Limb (tissue), 2 donors: ENCODE results near the gene TSR3.

Source experiments
- DNase-seq, 2 donors: peaks; one replicate each; pipeline ENCODE4 v3.0.0-alpha.2; 2016; ENCODE audit errors: extremely low spot score in 2 of 2

TSR3 gene

DNA sequence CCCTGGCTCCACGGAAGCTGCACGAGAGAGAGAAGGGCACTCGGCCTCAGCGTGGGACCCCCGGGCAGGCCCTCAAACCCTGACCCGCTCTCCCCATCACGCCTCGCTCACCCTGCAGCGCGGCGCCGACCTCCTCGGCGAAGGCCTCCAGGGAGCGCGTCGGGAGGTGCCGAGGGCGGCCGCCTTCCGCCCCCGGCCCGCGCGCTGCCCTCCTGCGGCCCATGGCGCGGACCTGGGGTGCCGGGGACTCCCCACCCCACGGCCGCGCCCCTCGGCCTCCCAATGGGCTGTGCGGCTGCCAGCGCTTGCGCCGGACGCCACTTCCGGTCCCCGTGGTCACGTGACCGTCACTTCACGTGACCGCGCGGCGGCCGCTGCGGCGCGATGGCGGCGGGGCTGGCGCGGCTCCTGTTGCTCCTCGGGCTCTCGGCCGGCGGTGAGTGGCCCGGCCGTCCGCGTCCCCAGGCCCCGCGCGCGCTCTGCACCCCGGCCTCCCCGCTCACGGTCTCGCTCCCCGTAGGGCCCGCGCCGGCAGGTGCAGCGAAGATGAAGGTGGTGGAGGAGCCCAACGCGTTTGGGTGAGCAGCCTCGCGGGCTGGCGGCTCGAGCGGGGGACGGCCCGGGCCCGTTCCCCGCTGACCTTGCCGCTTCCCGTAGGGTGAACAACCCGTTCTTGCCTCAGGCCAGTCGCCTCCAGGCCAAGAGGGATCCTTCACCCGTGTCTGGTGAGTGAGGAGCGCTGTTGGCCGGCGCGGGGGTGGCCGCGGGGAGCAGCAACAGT lies at the start of gene TSR3, which contains the start of gene GNPTG:
TSR3 (minus strand) TSS at position 297 of the 781 bp plus-strand sequence; CDS start at position 223, 74 bp downstream.
GNPTG (plus strand) TSS at position 350 of the 781 bp plus-strand sequence; CDS start at position 385, 35 bp downstream.
- DNase-seq: peak; percentile 83 to 90

GRCh38 chr16:1401061-1401757 lies 49.5 kb upstream of the TSR3 start:
- DNase-seq: no peak

DNA sequence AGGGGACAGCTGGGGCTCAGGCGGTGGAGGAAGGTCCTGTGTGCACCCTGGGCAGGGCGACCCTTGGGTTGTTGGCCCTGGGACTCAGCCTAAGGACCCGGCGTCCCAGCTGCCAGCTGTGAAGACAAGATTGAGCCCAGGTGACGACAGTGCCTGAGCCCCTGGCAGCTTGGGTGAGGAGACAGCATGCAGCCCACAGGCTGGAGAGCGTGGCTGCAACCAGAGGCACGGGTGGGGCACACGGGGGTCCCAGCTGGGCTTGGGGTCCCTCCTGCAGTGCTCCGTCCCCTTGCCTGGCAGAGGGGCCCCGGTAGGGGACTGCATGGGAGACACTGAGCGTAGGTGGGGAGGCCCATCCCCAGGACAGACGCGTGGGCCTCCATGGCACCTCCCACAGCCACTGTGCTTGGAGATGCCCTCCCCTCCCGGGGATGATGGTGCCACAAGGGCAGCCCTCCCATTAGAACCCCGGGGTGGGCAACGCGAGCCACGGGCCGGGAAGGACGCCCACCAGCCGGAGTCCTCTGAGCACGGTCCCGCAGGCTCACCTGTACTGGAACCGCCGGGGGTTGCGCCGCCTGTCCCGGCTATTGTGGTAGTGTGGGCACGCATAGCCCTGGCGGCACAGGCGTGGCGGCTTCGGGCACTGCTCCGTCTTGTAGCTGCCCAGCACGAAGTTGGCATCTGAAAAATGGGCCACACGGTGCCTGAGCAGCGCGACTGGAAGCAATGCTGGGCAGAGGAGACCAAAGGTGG lies 47.3 kb upstream of the TSR3 start:
- no peak for DNase-seq

DNA sequence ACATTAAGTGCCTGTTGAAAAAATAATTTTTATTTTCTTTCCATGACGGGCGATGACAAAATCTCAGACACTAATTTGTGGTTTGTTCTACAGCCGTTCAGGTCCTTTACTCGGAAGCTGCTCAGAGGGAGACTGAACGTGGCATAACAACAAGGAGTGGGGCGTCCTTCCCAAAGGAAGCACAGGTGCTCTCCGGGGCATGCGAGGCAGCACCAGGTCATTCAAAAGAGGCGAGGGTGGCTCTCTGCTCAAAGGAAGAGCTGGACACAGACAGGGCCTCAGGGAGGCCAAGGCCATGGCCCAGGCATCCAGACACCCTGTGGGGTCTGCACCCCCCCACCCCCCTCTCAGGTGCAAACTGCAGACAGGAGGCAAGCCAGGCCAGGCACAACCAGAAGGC lies 46.7 kb upstream of the TSR3 start:
- DNase-seq: no peak

GRCh38 chr16:1397779-1398178 lies 46.1 kb upstream of the TSR3 start:
- no peak for DNase-seq

GRCh38 chr16:1395444-1396031 lies 43.9 kb upstream of the TSR3 start:
- DNase-seq: no peak

GRCh38 chr16:1394367-1394951 lies 42.8 kb upstream of the TSR3 start:
- DNase-seq: no peak

DNA sequence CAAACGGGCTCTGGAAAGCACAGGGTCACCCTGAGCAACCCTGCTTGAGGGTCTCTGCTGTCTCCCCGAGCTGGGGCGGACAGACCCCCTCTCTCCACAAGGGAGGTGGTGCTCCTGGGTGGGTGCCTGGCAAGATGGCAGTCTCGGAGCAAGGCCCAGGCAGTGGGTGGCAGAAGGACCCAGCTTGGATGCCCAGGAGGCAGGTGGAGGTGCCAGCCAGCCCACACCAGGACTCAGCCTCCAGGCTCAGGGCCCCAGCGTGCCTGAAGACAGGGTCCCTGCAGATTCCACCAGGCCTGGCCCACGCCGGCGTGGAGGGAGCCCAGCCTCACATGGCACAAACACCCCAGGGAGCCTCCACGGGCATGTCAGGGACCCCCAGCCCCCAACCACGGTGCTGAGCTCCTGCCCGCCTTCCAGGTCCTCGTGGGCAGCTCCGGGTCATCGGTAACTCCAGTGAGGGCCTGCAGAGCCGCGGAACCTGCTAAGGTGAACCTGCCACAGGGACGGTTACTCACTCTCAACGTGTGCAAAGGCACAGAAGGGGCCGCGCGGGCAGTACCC lies 42.0 kb upstream of the TSR3 start:
- DNase-seq: no peak

DNA sequence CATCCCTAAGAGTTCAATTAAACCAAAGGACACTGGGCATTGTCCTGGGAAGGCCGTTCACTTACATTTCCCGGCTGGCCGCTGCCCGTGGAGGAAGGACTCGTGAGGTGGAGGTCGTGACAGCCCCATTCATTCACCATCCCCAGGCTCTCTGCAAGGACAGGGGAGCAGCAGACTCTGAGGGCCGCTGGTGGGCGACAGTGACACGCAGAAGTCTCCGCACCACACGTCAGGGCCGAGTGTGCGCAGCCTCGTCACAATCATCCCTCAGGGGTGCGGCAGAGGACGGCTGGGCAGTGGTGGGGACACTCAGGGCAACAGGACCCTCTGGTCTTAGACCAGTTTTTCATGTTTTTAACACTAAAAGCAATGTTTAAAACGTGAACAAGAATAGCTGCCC lies 41.1 kb upstream of the TSR3 start:
- DNase-seq: no peak

DNA sequence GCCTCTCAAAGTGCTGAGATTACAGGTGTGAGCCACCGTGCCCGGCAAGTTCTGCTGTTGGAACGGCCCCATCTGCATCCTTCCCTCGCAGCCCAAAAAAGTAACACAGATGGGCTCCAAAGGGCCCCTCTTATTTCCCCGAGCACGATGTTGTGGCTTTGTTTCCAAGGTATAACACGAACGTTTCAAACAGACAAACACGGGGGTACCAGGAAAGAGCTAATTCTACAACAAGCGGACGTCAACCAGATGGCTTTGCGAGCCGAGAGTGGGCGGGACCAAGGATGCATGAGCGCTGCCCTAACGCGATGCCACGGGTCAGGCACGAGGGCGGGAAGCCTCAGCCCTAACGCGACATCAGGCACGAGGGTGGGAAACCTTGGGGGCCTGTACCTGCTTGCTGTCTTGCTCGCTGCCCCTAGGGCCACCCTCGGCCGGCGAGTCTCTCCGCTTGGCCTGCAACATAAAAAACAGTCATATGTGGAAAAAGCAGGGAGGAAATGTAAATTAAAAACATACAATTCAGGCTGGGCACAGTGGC lies 38.6 kb upstream of the TSR3 start:
- DNase-seq: no peak

DNA sequence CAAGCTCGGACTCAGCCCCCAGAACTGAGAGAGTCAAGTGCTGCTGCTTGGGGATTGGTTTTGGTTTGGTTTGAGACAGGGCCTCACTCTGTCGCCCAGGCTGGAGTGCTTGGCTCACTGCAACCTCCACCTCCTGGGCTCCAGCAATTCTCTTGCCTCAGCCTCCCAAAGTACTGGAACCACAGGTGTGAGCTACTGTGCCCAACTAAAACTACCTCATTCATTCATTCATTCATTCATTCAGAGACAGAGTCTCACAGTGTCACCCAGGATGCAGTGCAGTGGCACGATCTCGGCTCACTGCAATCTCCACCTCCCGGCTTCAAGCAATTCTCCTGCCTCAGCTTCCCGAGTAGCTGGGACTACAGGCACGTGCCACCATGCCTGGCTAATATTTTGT lies 38.1 kb upstream of the TSR3 start:
- DNase-seq: no peak

DNA sequence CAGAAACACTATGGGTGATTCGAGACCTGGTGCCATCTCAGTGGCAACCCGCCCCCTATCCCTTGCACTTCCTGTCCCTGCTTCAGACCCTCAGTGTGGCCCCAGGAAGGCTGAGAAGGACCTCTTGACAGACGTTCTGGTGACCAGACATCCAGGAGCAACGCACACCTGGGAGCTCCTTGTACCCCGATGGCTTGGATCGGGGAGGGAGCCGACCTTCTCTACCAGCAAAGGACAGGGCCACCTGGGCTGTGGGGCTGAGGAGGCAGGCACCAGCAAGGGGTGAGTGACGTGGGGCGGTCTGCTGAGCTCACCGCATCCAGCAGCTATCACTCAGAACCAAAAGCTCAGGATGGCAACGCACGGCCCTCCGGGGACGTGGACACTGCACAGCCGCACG lies 35.7 kb upstream of the TSR3 start:
- no peak for DNase-seq

GRCh38 chr16:1385232-1385631 lies 33.6 kb upstream of the TSR3 start:
- no peak for DNase-seq

GRCh38 chr16:1383556-1383955 lies 31.9 kb upstream of the TSR3 start:
- no peak for DNase-seq

GRCh38 chr16:1381612-1382406 lies 30.1 kb upstream of the TSR3 start:
- no peak for DNase-seq

- DNase-seq: no peak
Observed at GRCh38 chr16:1380195-1380594, 28.5 kb upstream of the TSR3 start.

DNA sequence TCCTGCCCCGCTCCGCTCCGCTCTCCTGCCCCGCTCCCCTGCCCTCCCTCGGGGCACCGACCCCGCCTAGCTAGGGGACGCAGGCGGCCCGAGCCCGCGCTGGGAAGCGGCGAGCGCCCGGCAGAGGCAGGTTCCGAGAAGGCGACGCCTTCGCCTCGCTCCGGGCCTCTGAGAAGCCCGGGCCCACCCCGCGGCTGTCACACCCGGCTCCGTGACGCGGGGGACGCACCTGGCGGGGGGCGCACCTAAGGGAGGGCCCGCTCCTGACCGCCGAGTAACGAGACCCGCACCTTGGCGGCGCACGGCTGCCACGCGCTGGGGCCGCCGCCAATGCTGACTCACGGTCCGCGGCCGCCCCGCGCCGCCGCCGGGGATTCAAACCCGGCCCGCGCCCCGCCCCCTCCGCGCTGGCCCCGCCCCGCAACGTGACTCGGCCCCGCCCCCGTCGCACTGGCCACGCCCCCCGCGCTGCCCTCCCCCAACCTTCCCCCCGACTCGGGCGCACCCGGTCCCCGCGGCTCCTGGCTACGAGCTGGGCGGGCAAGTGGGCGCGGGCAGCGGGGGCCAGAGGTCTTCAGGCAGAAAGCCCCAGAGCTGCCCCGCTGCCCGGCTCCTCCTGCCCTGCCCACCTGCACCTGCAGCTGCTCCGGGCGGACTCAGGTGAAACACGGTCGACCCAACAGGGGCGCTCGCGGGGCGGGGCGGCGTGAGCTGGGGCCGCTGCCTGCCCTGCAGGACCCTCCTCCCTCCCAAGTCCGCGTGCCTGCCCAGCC lies 27.8 kb upstream of the TSR3 start:
- peak; percentile 6 to 78 for DNase-seq

- peak in 1 of 2 donors; percentile 64 for DNase-seq
Observed at GRCh38 chr16:1378804-1379303, 27.2 kb upstream of the TSR3 start.
